ENCODE results near the gene CNTNAP5. TPM values are rescaled to one million over a fixed set of nuclear protein-coding genes. Genes with fewer than 3 reads are reported as not detected.

The CNTNAP5 gene
- total RNA-seq, result not detected

GRCh38 chr2:124025171-124025580, at the start of gene CNTNAP5:
TSS of gene CNTNAP5 (plus strand) at chr2:124025287. CDS start at chr2:124025651, 364 bp downstream.
- ATAC-seq (peak; percentile 81), DNase-seq (ENCODE audit: low spot score) (peak; percentile 69)
- intact Hi-C loops (cut with DNase I), result no loop called here

DNA sequence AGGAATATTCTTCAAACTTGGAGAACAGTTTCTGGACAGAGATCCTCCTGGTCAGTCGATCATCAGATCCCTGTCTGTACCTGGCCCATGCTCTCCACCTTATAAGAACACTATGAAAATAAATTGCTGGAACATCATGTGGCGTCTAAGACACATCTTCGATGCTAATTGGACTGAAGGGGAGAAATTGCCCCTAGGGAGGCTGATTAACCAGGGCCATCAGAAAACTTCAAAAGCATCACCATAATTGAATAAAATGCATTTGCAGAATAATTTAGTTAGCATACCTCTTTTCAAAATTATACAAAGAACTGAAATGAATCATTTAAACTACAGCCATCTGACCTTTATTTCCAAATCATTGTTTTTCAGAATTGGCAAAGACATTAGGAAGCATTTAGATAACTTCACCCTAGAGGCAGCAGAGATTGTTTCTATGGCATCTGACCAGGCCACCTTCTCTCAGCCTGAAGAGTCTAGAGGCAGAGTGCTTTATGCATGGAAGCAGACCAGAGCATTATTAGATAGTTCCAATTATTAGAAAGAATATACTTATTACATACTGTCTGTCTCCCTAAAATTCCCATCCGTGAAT, 48.9 kb upstream of the CNTNAP5 start:
- intact Hi-C loops (cut with DNase I), result no loop called here
- no peak for DNase-seq (ENCODE audit: low spot score)
- ATAC-seq, result no peak

DNA sequence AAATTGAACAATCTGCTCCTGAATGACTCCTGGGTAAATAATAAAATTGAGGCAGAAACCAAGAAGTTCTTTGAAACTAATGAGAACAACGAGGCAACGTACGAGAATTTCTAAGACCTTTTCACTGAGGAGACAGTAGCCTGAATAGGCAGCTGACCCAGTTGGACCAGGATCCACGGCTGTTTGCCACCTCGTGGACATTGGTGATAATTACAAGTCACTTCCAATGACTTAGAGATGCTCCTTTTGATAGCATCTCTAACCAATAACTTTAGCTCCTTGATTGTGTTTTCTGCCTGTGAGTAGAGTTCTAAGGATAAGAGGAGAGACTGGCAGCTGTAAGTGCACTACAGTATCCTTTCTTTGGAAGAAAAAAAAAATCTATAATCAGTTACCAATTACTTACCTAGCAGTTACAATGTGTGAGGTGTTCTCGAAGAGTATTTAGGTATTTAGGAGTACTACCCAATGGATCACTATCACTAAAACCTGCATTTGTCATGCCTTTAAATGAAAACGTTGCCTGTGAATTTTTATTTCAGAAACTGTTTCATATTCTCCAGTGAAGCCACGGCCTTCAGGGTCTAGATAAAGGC, 31.3 kb upstream of the CNTNAP5 start:
- ATAC-seq, result peak; percentile 52
- DNase-seq (ENCODE audit: low spot score), result no peak
- intact Hi-C loops (cut with DNase I), result no loop called here

- intact Hi-C loops (cut with DNase I), result no loop called here
- ATAC-seq, result no peak
- no peak for DNase-seq (ENCODE audit: low spot score)
These were observed 25.4 kb upstream of the CNTNAP5 start for GRCh38 chr2:123999681-124000080.

GRCh38 chr2:124001696-124002430, 23.2 kb upstream of the CNTNAP5 start:
- DNase-seq (ENCODE audit: low spot score) (no peak), ATAC-seq (no peak)
- intact Hi-C loops (cut with DNase I), result no loop called here

- intact Hi-C loops (cut with DNase I), result no loop called here
- ATAC-seq (no peak), DNase-seq (ENCODE audit: low spot score) (no peak)
These were observed 6.2 kb upstream of the CNTNAP5 start for GRCh38 chr2:124018890-124019289.

- ATAC-seq, result no peak
- intact Hi-C loops (cut with DNase I), result no loop called here
- no peak for DNase-seq (ENCODE audit: low spot score)
These were observed 421 bp upstream of the CNTNAP5 start for GRCh38 chr2:124024561-124025170.

- DNase-seq (ENCODE audit: low spot score), result no peak
- ATAC-seq, result no peak
- intact Hi-C loops (cut with DNase I), result no loop called here
These were observed 876 bp downstream of the CNTNAP5 start for GRCh38 chr2:124025891-124026434.

GRCh38 chr2:124026503-124026902, 1.4 kb downstream of the CNTNAP5 start:
- ATAC-seq, result no peak
- DNase-seq (ENCODE audit: low spot score), result no peak
- intact Hi-C loops (cut with DNase I), result no loop called here

DNA sequence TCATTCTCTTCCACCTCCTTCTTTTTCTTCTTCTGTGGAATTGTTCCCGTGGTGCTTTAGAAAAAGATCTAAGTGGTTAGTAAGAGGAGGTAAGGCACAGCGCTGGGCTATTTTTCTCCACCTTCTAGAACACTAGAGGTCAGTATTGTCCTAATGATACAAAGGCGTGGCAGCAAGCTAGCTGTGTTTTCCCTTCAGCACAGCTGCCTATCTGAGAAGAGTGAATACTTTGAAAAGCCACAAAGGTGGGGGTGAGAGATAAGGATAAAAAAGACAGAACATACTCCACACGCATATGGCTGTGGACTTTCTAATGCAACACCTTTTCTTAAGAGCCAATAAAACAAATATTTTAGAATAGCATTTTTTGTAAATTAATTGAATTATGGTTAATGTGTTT, 2.1 kb downstream of the CNTNAP5 start:
- DNase-seq (ENCODE audit: low spot score) (no peak), ATAC-seq (peak; percentile 53)
- intact Hi-C loops (cut with DNase I), result no loop called here

- intact Hi-C loops (cut with DNase I), result no loop called here
- no peak for ATAC-seq
- DNase-seq (ENCODE audit: low spot score), result no peak
These were observed 7.7 kb downstream of the CNTNAP5 start for GRCh38 chr2:124032799-124033198.

DNA sequence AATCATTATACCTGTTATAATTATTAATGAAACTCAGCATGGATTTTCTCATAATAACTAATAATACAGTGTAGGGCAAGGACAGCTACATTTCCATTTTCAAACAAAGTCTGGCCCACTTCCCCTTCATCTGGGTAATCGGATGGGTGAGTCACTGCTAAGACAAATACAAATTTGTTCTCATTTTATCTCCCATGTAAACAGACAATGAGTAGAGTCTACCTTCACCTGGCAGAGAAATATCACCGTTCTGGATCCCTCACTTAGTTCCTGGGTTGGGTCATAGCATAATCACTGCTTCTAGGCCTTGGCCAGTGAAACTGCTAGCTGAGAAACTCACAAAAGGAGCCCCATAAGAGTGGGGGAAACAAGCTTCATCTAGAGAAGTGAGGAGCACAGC, 9.2 kb downstream of the CNTNAP5 start:
- ATAC-seq (no peak), DNase-seq (ENCODE audit: low spot score) (no peak)
- intact Hi-C loops (cut with DNase I), result no loop called here

GRCh38 chr2:124035001-124035400, 9.9 kb downstream of the CNTNAP5 start:
- ATAC-seq (no peak), DNase-seq (ENCODE audit: low spot score) (no peak)
- intact Hi-C loops (cut with DNase I), result no loop called here

GRCh38 chr2:124039032-124039431, 13.9 kb downstream of the CNTNAP5 start:
- DNase-seq (ENCODE audit: low spot score) (no peak), ATAC-seq (no peak)
- intact Hi-C loops (cut with DNase I), result no loop called here

GRCh38 chr2:124039762-124040291, 14.7 kb downstream of the CNTNAP5 start:
- DNase-seq (ENCODE audit: low spot score) (no peak), ATAC-seq (no peak)
- intact Hi-C loops (cut with DNase I), result no loop called here

DNA sequence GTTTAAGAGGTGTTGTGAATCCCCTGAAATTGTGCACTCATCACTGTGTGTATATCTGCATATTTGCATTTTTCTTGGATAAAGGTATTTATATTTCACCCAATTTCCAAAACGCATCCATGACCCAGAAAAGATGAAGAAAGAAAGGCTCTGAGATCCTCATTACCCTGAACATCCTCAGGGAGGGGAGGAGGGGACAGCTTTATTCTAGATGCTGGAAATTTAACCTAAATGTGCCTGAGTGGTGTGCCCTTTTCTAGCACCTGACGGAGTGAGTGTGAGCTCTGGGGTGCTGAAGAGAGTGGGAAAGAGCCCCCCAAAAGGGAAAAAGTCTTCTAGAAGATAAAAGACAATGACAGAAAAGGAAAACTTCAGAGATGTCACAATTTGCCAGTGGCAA, 20.8 kb downstream of the CNTNAP5 start:
- DNase-seq (ENCODE audit: low spot score) (no peak), ATAC-seq (no peak)
- intact Hi-C loops (cut with DNase I), result no loop called here

DNA sequence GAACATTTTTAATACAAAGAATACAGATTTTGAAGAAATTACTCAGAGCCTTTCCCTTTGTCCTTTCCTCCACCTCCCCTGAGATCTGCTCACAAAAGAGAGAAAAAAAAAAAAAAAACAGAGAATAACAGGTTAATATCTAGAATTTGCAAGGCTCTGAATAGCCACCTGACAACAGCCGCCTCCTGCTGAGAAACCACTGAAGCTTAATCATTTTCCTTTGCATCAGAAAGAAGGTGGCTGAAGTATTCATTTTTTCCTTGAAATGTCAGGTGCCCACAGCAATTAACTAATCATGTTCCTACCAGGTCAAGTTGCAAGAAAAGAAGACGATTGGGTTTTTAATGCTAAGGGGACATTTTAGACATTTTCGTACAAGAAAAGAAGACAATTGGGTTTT, 21.2 kb downstream of the CNTNAP5 start:
- no peak for ATAC-seq
- no peak for DNase-seq (ENCODE audit: low spot score)
- intact Hi-C loops (cut with DNase I), result no loop called here

- intact Hi-C loops (cut with DNase I), result no loop called here
- DNase-seq (ENCODE audit: low spot score) (no peak), ATAC-seq (no peak)
These were observed 23.0 kb downstream of the CNTNAP5 start for GRCh38 chr2:124048102-124048501.

DNA sequence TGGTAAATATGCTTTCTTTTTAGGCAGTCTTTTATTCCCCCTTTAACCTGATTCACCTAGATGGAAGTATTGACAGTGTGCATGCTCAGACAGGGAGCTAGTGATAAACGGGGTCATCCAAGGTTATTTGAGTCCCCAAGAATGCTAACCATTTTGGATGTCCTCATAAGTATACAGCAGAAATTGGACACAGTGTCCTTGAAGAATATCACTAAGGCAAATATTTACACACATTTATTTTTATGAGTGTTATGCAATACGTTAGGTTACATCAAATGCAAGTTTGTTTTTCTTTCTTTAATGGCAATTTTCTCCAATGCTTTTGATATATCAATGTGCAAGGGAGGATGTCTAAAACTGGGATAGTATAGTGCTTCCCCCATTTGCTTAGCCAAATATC, 23.6 kb downstream of the CNTNAP5 start:
- no peak for ATAC-seq
- intact Hi-C loops (cut with DNase I), result no loop called here

DNA sequence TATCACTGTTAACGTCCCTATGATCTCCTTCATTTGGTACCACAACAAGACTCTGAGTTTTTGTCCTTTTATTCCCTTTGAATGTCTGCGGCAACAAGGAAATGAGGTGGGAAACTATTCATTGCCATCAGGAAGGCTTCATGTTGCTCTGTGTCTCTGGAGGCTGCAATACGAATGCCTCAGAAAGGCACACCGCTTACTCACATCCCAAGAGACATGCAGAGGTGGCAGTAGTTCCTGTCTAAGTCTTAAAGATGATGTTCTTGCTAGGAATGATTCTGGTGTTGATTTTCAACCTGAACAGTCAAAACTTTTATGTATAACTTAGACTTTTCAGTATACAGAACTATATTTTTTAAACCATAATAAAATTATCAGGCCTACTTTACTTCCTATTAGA, 24.0 kb downstream of the CNTNAP5 start:
- intact Hi-C loops (cut with DNase I), result no loop called here
- ATAC-seq (no peak), DNase-seq (ENCODE audit: low spot score) (no peak)

More for the DNA sequence above, 23.6 kb downstream of the CNTNAP5 start:
- no peak for DNase-seq (ENCODE audit: low spot score)
